ENCODE measurements around the gene USH1G.

DNA sequence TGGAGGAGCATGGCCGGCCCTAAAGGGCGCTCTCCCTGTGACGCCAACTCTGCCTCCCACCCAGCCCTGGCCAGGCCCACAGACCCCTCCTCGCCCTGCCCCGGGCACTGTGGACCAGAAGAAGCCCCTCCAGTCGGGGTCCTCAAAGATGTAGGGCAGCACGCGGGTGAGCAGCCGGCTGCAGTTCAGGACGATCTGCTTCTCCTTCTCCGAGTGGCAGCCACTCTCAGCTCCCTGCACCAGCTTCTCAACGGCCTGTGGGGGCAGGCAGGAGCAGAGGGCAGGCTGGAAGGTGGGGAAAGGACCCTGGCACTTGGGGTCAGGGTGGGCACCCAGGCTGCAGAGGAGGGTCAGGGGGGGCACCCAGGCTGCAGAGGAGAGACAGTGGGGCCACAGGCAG lies 40.6 kb upstream of the USH1G start:
- no peak for TF ChIP-seq FOXA1 (IDR thresholded peaks at IDR 0.05)
- TF ChIP-seq CTBP1 (IDR thresholded peaks at IDR 0.05; ENCODE audit: borderline replicate concordance): no peak
- no peak for TF ChIP-seq NFRKB (IDR thresholded peaks at IDR 0.05)
- TF ChIP-seq ARNT (IDR thresholded peaks at IDR 0.05): no peak
- TF ChIP-seq PKNOX1 (IDR thresholded peaks at IDR 0.05): no peak
